GM12801 (cell line): ENCODE data around the gene LIMK2.

Source experiments
- TF ChIP-seq, protein P1 (sequence below): IDR thresholded peaks from one replicate; pipeline ENCODE4 v1.5.1; 2011; ENCODE audit warnings: control low read depth; ENCODE audit not compliant: insufficient read length; ENCODE audit errors: extremely low read depth

Gene LIMK2

DNA sequence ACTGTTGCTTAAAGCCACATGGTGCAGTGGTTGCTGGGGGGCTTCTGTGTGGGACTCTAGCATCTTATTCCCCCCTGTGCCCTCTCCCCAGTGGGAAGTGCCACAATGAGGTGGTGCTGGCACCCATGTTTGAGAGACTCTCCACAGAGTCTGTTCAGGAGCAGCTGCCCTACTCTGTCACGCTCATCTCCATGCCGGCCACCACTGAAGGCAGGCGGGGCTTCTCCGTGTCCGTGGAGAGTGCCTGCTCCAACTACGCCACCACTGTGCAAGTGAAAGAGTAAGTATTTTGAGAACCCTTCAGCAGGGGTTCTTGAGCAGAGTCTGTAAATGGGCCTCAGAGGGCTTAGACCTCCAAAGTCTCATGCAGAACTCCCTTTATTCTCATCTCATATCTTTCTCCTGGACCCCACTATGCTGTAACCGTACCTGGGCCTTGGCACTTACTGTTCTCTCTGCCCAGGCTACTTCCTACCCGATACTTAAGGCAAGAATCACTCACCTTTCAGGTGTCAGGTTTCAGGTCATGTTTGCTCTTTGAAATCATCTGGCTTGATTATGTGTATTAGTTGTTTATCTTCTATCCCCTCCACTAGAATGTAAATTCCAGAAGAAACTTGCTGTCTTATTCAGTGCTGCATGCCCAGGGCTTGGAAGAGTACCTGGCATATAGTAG is 47.8 kb downstream of the LIMK2 start:
- TF ChIP-seq, protein P1, sequence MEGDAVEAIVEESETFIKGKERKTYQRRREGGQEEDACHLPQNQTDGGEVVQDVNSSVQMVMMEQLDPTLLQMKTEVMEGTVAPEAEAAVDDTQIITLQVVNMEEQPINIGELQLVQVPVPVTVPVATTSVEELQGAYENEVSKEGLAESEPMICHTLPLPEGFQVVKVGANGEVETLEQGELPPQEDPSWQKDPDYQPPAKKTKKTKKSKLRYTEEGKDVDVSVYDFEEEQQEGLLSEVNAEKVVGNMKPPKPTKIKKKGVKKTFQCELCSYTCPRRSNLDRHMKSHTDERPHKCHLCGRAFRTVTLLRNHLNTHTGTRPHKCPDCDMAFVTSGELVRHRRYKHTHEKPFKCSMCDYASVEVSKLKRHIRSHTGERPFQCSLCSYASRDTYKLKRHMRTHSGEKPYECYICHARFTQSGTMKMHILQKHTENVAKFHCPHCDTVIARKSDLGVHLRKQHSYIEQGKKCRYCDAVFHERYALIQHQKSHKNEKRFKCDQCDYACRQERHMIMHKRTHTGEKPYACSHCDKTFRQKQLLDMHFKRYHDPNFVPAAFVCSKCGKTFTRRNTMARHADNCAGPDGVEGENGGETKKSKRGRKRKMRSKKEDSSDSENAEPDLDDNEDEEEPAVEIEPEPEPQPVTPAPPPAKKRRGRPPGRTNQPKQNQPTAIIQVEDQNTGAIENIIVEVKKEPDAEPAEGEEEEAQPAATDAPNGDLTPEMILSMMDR, result no peak

DNA sequence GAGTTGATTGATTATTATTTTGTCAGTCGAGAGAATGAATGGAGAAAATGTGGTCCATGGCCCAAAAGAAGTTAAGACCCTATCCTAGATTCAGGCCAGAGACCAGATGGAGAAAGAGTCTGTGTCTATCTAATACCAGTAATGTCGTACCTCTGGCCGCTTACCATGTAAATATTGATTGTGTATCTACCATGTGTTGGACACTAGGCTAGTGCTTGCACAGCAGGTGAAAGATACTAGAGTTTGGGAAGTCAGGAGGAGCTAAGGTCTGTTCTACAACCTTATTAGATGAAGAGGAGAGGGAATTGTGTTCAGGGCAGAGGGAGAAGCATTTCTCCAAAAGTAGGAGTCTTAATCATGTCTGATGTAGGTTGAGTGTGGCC is 48.4 kb downstream of the LIMK2 start:
- TF ChIP-seq, protein P1, result no peak

DNA sequence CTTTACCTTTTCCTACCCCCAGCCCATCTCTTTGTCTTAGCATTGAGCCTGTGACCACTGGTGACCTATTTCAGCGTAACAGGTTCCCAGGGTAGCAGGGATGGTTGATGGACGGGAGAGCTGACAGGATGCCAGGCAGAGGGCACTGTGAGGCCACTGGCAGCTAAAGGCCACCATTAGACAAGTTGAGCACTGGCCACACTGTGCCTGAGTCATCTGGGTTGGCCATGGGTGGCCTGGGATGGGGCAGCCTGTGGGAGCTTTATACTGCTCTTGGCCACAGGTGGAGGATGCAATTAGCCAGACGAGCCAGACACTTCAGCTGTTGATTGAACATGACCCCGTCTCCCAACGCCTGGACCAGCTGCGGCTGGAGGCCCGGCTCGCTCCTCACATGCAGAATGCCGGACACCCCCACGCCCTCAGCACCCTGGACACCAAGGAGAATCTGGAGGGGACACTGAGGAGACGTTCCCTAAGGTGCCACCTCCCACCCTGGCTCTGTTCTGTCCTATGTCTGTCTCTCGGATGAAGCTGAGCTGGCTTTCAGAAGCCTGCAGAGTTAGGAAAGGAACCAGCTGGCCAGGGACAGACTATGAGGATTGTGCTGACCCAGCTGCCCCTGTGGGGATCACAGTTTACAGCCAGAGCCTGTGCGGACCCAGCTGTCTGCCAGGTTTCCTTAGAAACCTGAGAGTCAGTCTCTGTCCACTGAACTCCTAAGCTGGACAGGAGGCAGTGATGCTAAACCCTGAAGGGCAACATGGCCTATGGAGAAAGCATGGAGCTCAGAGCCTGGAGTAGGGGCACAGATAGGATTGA is 50.4 kb downstream of the LIMK2 start:
- TF ChIP-seq, protein P1, result no peak

DNA sequence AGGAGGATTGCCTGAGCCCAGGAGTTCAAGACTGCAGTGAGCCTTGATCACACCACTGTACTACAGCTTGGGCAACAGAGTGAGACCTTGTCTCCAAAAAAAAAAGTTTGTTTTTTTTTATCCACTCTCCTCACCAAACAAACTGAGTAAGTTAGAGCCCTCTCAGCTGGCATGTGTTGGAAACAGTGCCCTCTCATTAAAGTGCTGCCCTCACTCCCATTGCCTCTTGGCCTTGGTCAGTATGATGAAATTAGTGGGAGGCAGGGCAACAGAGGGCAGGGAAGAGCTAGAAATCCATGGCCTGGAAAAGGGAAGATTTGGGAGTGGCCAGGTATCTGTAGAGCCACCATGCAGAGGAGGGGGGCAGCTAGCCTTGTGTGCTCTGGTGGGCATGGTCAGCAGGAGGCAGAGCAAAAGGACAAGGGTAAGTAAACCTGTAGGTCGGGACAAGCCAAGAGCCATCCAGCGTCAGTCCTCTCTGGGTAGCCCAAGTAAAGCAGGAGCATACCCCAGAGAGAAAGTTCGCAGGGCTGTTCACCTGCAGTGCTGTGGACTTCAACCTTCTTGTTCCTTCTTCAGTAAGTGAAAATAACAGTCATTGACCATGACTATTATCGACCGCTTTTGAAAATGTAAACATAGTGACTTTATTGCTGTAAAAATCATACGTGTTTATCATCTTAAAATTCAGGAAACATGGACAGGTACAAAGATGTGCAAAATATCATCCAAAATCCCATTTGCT is 52.0 kb downstream of the LIMK2 start:
- TF ChIP-seq, protein P1, result no peak

DNA sequence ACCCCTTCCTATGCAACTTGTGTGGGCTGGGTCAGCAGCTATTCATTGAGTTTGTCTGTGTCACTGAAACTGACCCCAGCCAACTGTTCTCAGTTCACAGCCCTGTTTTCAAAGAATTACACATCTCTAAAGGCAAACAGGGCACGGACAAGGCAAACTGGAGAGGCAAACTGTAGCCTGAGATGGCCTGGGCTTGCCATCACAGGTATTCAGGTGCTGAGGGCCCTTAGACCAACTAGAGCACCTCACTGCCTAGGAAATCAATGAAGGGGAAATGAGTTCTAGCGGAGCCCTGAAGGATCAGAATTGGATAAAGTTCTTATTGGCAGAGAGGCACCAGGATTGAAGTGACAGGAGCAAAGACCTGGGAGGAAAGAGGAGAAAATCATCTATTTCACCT is 56.2 kb downstream of the LIMK2 start:
- TF ChIP-seq, protein P1, result no peak

DNA sequence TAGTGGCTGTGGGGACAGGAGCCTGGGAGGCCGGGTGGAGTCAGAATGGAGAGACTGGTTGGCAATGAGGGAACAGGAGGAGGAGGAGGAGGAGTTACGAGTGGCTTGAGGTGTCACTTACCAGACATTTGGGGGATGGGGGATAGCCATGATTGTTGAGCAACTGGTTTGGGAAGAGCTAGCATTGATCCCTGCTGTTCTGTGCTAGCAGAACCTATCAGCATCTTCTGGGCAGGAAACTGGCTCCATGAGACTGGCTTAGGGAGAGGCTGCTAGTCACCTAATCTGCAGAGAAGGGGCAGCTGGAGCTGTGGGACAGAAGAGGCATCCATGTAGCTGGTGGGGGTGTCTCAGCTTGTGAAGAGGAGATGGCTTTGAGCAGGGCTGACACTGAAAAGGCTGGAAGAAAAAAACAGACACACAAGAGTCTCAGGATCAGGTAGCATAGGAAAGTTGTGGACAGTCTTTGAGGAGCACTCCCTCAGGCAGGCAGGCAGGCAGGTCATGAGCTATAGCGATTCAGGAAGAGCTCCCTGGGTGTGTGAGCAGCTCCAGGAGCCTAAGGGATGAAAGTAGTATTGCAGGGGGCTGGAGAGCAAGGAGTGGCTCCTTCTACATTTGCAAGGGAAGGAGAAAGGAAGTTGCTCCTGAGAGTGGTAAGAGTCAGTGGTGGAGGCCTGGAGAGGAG is 57.9 kb downstream of the LIMK2 start:
- TF ChIP-seq, protein P1, result no peak

DNA sequence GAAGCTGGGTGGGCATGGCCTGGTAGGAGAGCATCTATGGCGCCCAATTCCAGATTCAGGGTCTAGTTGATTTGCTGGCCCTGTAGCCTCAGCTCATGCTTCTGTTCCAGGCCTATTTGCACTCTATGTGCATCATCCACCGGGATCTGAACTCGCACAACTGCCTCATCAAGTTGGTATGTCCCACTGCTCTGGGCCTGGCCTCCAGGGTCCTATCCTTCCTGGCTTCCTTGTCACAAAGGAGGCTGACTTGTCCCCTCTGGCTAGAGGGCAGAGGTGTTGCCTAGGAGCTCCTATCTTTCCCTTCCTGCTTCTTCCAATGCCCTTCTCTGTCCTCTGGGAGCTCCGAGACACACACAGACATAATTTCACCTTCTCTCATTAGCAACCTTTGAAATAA is 58.9 kb downstream of the LIMK2 start:
- TF ChIP-seq, protein P1, result no peak
